ENCODE measurements around the gene LPCAT4.

LPCAT4 gene

GRCh38 chr15:34365091-34365825, 1.7 kb downstream of the LPCAT4 start:
- TF ChIP-seq, protein P1, sequence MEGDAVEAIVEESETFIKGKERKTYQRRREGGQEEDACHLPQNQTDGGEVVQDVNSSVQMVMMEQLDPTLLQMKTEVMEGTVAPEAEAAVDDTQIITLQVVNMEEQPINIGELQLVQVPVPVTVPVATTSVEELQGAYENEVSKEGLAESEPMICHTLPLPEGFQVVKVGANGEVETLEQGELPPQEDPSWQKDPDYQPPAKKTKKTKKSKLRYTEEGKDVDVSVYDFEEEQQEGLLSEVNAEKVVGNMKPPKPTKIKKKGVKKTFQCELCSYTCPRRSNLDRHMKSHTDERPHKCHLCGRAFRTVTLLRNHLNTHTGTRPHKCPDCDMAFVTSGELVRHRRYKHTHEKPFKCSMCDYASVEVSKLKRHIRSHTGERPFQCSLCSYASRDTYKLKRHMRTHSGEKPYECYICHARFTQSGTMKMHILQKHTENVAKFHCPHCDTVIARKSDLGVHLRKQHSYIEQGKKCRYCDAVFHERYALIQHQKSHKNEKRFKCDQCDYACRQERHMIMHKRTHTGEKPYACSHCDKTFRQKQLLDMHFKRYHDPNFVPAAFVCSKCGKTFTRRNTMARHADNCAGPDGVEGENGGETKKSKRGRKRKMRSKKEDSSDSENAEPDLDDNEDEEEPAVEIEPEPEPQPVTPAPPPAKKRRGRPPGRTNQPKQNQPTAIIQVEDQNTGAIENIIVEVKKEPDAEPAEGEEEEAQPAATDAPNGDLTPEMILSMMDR (IDR thresholded peaks at IDR 0.05; ENCODE audit: low read depth, low read length) = no peak
- H3K4me3 ChIP-seq (replicated peaks in 1 of 2; ENCODE audit: low read depth in 2 of 2, low read length in 2 of 2) = no peak overlapping the region
- peak; percentile 14 to 49 for DNase-seq (ENCODE audit: low read depth in 2 of 2)

DNA sequence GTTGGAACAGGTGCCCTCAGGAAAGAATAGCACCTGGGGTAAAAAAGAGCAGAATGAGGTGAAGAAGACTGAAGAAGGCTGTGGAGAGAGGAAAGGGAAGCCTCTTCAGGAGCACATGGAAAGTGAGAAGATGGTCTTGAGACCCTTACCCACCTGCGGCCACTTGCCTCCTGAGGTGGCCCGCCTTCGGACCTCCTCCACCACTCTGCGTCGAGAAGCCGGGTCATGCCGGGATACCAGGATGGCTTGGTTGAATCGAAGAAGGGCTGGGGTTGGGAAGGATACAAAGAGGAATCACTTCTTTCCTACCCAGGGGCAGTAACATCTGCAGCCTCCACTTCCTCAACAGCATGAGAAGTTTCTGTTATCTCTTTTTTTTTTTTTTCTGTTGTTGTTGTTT, 3.0 kb downstream of the LPCAT4 start:
- TF ChIP-seq, protein P1 (IDR thresholded peaks at IDR 0.05; ENCODE audit: low read depth, low read length) = no peak
- DNase-seq (ENCODE audit: low read depth in 2 of 2) = no peak
- H3K4me3 ChIP-seq (replicated peaks in 1 of 2; ENCODE audit: low read depth in 2 of 2, low read length in 2 of 2) = no peak overlapping the region

DNA sequence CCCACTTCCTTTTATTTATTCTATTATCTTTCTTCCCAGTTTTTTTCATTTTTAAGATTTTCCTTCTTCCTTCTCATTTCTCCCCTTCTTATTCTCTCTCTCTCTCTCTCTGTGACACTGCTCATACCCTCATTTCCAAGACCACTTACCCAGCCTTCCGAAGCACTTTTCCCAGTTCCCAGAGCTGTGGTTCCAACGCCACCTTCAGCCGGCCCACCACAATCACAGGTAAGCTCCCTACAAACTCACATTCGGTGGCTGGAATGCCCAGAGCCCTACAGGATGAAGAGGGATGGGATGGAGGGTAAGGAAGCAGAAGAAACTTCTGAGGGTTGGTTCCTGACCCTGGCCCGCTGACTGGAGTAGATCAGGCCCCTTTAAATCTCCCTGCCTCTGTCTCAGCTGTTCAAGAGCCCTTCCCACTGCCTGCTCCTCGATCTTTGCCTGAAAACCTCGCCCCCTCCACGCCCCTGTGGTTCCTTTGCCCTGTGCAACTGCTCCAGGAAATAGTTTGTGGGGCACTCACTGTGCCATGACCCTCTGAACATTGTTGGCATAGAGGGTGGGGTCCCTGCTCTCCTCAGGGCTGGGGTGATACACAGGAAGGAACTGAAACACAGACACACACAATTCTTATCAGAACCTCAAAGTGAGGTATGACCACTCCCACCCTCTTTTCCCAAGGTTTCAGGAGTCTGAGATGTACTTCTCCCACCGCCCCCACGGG, 4.8 kb downstream of the LPCAT4 start:
- no peak overlapping the region for H3K4me3 ChIP-seq (replicated peaks in 1 of 2; ENCODE audit: low read depth in 2 of 2, low read length in 2 of 2)
- TF ChIP-seq, protein P1 (IDR thresholded peaks at IDR 0.05; ENCODE audit: low read depth, low read length) = no peak
- DNase-seq (ENCODE audit: low read depth in 2 of 2) = no peak

DNA sequence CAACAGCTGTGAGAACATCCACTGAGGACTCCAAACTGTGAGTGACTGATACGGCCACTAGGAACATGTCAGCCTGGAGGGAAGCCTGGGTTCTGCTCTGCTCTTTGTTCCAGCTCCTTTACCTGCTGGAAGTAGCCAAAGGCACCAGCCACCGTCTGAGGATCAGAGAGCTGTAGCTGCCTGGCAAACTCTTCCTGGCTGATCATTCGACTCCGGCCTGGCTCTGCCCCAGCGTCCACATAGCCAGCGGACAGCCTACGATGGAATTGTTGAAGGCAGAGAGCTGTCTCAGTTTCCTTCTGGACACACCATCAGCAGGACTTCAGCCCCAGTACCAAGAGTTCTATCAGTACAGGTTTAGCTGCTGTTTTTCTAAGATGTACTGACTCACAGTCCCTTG, 5.7 kb downstream of the LPCAT4 start:
- H3K4me3 ChIP-seq (replicated peaks in 1 of 2; ENCODE audit: low read depth in 2 of 2, low read length in 2 of 2) = no peak overlapping the region
- TF ChIP-seq, protein P1 (IDR thresholded peaks at IDR 0.05; ENCODE audit: low read depth, low read length) = no peak
- peak in 1 of 2 donors; percentile 37 for DNase-seq (ENCODE audit: low read depth in 2 of 2)

DNA sequence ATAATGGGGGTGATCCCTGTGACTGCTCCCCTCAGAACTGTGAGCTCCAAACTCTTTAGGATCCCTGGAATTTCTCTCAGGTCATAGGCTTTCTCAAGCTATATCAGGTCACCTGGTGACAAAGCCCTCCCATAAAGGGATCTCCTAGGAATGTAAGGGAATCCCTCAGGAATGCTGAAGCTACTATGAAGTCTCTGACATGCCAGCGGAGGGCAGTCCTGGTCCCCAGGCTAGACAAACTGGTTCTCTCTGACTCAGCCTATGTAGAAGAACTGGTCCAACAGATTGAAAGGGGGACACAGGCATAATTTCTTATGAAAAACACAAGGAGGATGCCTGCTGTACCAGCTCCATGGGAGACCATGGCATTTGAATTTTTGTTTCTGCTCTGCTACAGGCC, 6.7 kb downstream of the LPCAT4 start:
- DNase-seq (ENCODE audit: low read depth in 2 of 2) = no peak
- TF ChIP-seq, protein P1 (IDR thresholded peaks at IDR 0.05; ENCODE audit: low read depth, low read length) = no peak
- H3K4me3 ChIP-seq (replicated peaks in 1 of 2; ENCODE audit: low read depth in 2 of 2, low read length in 2 of 2) = no peak overlapping the region

DNA sequence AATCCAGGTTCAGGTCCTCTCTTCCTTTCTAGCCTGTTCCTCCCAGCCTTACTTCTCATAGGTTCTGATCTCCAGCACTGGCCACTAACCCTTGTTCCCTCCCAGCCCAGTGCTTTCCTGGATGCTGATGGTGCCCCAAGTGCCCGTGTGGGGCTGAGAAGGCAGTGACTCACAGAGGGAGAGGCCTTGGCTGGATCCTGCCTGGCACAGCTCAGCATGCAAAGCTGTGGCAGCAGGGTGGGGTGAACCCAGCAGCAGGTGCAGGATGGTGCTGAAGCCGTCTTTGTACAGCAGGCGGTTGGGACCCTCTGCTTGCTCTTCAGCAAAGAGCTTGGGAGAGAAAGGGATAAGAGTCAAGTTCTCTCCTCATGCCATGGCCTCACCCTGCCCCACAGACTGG, 7.6 kb downstream of the LPCAT4 start:
- DNase-seq (ENCODE audit: low read depth in 2 of 2) = no peak
- H3K4me3 ChIP-seq (replicated peaks in 1 of 2; ENCODE audit: low read depth in 2 of 2, low read length in 2 of 2) = no peak overlapping the region
- TF ChIP-seq, protein P1 (IDR thresholded peaks at IDR 0.05; ENCODE audit: low read depth, low read length) = no peak

Data from cardiac fibroblast (primary cell).